C4-2B (cell line): ENCODE measurements around the gene TAF8.

Experiments used
- ZFX ChIP-seq: fragments of 450-650 bp; IDR thresholded peaks from 2 replicates; pipeline ENCODE4 v1.6.1; 2017
- TF ChIP-seq, protein P1 (sequence below): fragments of 450-650 bp; conservative IDR thresholded peaks from 2 replicates; pipeline ENCODE4 v1.5.1; 2017; ENCODE audit warnings: mild to moderate bottlenecking

DNA sequence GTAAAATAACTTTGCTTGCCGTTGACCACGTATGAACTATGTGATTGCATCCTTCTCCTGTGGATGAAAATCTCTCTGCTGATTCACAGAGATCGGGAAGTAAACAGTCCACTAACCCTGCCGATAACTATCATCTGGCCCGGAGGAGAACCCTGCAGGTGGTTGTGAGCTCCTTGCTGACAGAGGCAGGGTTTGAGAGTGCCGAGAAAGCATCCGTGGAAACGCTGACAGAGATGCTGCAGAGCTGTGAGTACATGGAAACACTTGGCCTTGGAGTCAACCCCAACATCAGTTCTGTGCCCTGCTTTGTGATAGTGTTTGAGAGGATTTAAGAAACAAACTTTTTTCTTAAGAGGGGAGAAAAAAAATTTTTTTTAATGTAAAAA is 937 bp downstream of the TAF8 start:
- TF ChIP-seq, protein P1, sequence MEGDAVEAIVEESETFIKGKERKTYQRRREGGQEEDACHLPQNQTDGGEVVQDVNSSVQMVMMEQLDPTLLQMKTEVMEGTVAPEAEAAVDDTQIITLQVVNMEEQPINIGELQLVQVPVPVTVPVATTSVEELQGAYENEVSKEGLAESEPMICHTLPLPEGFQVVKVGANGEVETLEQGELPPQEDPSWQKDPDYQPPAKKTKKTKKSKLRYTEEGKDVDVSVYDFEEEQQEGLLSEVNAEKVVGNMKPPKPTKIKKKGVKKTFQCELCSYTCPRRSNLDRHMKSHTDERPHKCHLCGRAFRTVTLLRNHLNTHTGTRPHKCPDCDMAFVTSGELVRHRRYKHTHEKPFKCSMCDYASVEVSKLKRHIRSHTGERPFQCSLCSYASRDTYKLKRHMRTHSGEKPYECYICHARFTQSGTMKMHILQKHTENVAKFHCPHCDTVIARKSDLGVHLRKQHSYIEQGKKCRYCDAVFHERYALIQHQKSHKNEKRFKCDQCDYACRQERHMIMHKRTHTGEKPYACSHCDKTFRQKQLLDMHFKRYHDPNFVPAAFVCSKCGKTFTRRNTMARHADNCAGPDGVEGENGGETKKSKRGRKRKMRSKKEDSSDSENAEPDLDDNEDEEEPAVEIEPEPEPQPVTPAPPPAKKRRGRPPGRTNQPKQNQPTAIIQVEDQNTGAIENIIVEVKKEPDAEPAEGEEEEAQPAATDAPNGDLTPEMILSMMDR: no peak
- TF ChIP-seq ZFX: no peak
